A673 (cell line): Measurements from ENCODE around the gene TUBA3D. TPM values are rescaled to one million over a fixed set of nuclear protein-coding genes. Genes with fewer than 3 reads are reported as not detected.
A peak's percentile ranks its signal among the peaks of the same experiment; 100 is the strongest.
"Not testable (repeated sequence)": the region's sequence is repeated elsewhere in the genome, so short reads cannot be mapped to it uniquely, and the experiment has no call there.

Experiments
- BruUV-seq: library from RNA; stranded (reverse); fragments of 400-500 nt; replicated peaks from 2 replicates; lab custom pipeline; 2021; lab: Mats Ljungman, UMichigan
- CTCF ChIA-PET: fragments of 300-600 bp; sonication (Branson Sonifier 250); formaldehyde crosslinking; loops from one replicate; lab custom pipeline; 2022; ENCODE audit warnings: antibody characterized with exemption; lab: Charles Lee
- POLR2A ChIA-PET: fragments of 300-600 bp; sonication (Branson Sonifier 250); formaldehyde crosslinking; loops from one replicate; lab custom pipeline; 2022; ENCODE audit warnings: antibody characterized with exemption; ENCODE audit not compliant: low non-redundant PET; lab: Charles Lee
- DNase-seq: peaks from one replicate; pipeline ENCODE4 v3.0.0-alpha.2; 2015; ENCODE audit warnings: low spot score
- H3K27ac ChIP-seq: fragments of 200-600 bp; sonication (generic); 2 replicates; pipeline ENCODE4 v1.5.1; 2016; ENCODE audit warnings: mixed run types, low read depth, mild to moderate bottlenecking, mixed read lengths, antibody characterized with exemption, low read length; ENCODE audit not compliant: poor library complexity, severe bottlenecking
- H3K27me3 ChIP-seq: fragments of 200-600 bp; sonication (generic); replicated peaks from 2 replicates; pipeline ENCODE4 v1.6.1; 2017; ENCODE audit warnings: mixed run types, low read depth, mild to moderate bottlenecking, mixed read lengths, antibody characterized with exemption, low read length; ENCODE audit not compliant: insufficient read depth, poor library complexity
- H3K36me3 ChIP-seq: fragments of 200-600 bp; sonication (generic); 2 replicates; pipeline ENCODE4 v1.6.1; 2016; ENCODE audit warnings: mixed run types, mild to moderate bottlenecking, mixed read lengths, antibody characterized with exemption, low read length; ENCODE audit not compliant: insufficient read depth, poor library complexity, severe bottlenecking
- H3K4me1 ChIP-seq: fragments of 200-600 bp; sonication (generic); 2 replicates; pipeline ENCODE4 v1.6.1; 2017; ENCODE audit warnings: mixed run types, mild to moderate bottlenecking, mixed read lengths, antibody characterized with exemption, low read length; ENCODE audit not compliant: insufficient read depth, poor library complexity, severe bottlenecking
- H3K4me3 ChIP-seq: fragments of 200-600 bp; sonication (generic); 2 replicates; pipeline ENCODE4 v1.5.1; 2016; ENCODE audit warnings: low read depth, mixed run types, mild to moderate bottlenecking, mixed read lengths, low read length; ENCODE audit not compliant: poor library complexity, severe bottlenecking
- H3K9me3 ChIP-seq: fragments of 200-600 bp; sonication (generic); 2 replicates; pipeline ENCODE4 v1.6.1; 2016; ENCODE audit warnings: mixed run types, low read depth, mild to moderate bottlenecking, mixed read lengths, antibody characterized with exemption, low read length; ENCODE audit not compliant: poor library complexity, severe bottlenecking
- CTCF ChIP-seq: fragments of 300-800, 200-600 bp; sonication (generic); conservative IDR thresholded peaks from 2 replicates; pipeline ENCODE4 v1.5.1; 2017; ENCODE audit warnings: low read depth, mild to moderate bottlenecking, antibody characterized with exemption, low read length, moderate library complexity, mixed read lengths
- EZH2 ChIP-seq: fragments of 200-600 bp; sonication (generic); IDR thresholded peaks from 2 replicates; pipeline ENCODE4 v1.6.1; 2017; ENCODE audit warnings: borderline replicate concordance, low read depth, mild to moderate bottlenecking, mixed read lengths, antibody characterized with exemption, low read length; ENCODE audit not compliant: poor library complexity, severe bottlenecking
- intact Hi-C: fragments of 100-400 bp; cut with micrococcal nuclease; formaldehyde crosslinking; loops from one replicate; pipeline ENCODE4 v1.10.0; 2022; ENCODE audit not compliant: unreplicated experiment
- total RNA-seq: library from RNA; stranded (reverse); gene quantifications from 2 replicates; pipeline ENCODE4 v1.2.3, GENCODE V29; 2021

TUBA3D gene
- total RNA-seq, 1 experiment from 2014 or later: not detected

DNA sequence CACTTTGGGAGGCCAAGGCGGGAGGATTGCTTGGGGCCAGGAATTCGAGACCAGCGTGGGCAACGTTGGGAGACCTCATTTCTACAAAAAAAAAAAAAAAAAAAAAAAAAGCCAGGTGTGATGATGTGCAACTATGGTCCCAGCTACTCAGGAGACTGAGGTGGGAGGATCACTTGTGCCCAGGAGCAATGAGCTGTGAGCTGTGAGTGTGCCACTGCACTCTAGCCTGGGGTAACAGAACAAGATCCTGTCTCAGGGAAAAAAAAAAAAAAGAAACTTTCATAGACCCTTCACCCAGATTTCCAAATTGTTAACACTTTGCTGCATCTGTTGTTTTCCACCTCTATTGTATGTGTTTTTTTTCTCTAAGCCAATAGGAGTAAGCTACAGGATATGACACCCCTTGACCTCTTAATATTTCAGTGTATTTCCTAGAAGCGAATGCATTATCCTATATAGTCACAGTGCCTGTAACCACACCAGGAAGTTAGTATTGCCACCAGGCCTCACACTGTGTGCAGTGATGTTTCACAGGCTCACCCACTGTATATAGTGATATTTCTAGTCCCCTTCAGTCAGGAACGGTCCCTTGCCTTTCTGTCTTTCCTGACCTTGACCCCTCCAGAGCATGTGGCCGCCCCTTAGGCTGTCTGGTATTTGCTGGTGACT, 28.3 kb downstream of the TUBA3D start:
- H3K27ac ChIP-seq, H3K27me3 ChIP-seq, POLR2A ChIA-PET, H3K9me3 ChIP-seq, intact Hi-C loops, H3K4me1 ChIP-seq, CTCF ChIA-PET, H3K4me3 ChIP-seq, DNase-seq: not testable (repeated sequence)
- TSS peak; percentile 6 for BruUV-seq
- peaks cover 56% of the 10 kb centered on the region for H3K36me3 ChIP-seq

DNA sequence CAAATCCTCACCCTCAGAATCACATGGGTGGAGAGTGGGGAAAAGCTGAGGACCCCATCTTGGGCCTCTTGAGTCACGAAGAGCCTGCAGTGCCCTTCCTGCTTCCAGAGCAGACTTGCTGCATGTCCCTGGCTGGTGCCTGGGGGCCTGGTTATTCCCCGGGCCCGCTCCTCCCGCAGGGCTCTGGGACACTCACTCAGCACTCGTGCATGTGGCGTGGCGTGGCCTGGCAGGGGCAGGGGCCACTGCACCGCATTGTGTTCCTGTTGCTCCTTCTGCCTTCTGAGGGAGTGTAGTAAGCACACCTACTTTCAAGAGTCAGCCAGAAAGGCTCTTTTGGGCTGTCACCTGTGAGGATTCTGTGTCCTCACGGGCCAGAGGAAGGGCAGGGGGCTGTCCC, 33.7 kb downstream of the TUBA3D start:
- no peaks in the 10 kb centered on the region for H3K4me1 ChIP-seq
- CTCF ChIA-PET: no interaction called here
- no peak for TF ChIP-seq EZH2
- TF ChIP-seq CTCF: no peak
- no peaks in the 10 kb centered on the region for H3K9me3 ChIP-seq
- DNase-seq: no peak
- POLR2A ChIA-PET: no interaction called here
- H3K27me3 ChIP-seq: no peaks in the 10 kb centered on the region
- no peak overlapping the region for H3K27ac ChIP-seq
- intact Hi-C loops: no loop called here
- no TSS peak for BruUV-seq
- H3K36me3 ChIP-seq: peaks cover 33% of the 10 kb centered on the region
- H3K4me3 ChIP-seq: no peak overlapping the region

DNA sequence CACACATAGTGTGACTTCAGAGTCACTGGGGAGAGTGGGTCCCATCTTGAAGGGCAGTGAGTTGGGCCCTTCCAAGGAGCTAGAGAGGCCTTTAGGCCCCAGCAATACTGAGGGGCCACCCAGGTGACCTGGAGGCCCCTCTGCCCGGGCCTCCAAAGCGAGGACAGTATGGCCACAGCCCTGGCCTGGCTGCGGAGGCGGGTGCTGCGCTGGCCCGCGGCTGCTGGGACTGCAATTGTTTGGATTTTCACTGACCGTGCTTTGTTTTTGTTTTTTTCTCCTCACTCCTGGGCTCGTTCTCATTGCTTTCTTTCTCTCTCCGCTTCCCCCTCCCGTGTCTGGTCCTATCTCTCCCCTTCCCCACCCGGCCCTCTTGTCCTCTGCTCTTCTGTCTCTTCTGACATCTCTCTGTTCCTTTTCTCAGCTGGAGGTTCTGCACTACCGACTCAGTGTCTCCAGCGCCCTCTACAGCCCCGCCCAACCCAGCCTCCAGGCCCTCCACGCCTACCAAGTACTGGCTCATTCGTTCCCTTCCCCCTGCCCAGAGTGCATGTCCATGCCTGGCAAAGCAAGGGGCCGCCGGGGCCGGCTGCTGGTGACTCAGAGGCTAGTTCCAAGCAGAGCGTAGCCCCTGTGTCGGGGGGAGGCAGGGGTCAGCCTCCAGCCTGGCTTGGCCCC, 35.5 kb downstream of the TUBA3D start:
- H3K4me3 ChIP-seq, H3K4me1 ChIP-seq, BruUV-seq, DNase-seq, intact Hi-C loops, H3K27me3 ChIP-seq, H3K27ac ChIP-seq, CTCF ChIA-PET, POLR2A ChIA-PET, H3K9me3 ChIP-seq: not testable (repeated sequence)
- peaks cover 21% of the 10 kb centered on the region for H3K36me3 ChIP-seq

GRCh38 chr2:131511969-131512870, 36.3 kb downstream of the TUBA3D start:
- H3K36me3 ChIP-seq: peaks cover 15% of the 10 kb centered on the region
- POLR2A ChIA-PET, H3K27ac ChIP-seq, H3K9me3 ChIP-seq, CTCF ChIA-PET, H3K4me1 ChIP-seq, H3K4me3 ChIP-seq, H3K27me3 ChIP-seq, intact Hi-C loops, DNase-seq: not testable (repeated sequence)
- BruUV-seq: TSS peak; percentile 31

GRCh38 chr2:131514408-131515166, 38.7 kb downstream of the TUBA3D start:
- H3K27ac ChIP-seq, POLR2A ChIA-PET, H3K4me3 ChIP-seq, CTCF ChIA-PET, H3K27me3 ChIP-seq, H3K9me3 ChIP-seq, H3K36me3 ChIP-seq, BruUV-seq, H3K4me1 ChIP-seq, DNase-seq, intact Hi-C loops: not testable (repeated sequence)

DNA sequence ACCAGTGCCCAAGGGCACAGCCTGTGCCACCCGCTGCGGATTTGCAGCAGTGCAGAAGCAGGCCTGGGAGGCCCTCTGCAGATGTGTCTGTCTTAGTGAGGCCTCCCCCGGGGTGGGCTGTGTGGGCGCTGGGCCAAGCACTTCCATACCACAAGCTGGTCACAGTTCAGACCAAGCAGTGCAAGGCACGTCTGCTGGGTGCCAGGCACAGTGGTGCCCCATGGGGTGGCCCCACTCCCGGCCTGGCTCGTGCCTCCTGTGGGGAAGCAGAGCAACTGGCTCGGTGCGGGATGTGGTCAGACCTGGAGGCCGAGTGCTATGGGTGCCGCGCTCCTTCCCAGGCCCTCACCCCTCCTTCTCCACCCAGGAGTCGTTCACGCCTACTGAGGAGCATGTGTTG, 39.3 kb downstream of the TUBA3D start:
- H3K36me3 ChIP-seq, H3K27me3 ChIP-seq, BruUV-seq, H3K4me3 ChIP-seq, POLR2A ChIA-PET, H3K9me3 ChIP-seq, CTCF ChIA-PET, DNase-seq, H3K4me1 ChIP-seq, H3K27ac ChIP-seq, intact Hi-C loops: not testable (repeated sequence)
